Gastrocnemius medialis (tissue), 4 donors: ENCODE data around the gene PDRG1. TPM values are rescaled to one million over a fixed set of nuclear protein-coding genes. Genes with fewer than 3 reads are reported as not detected.

ENCODE experiments used
- ATAC-seq, 2 donors: fragments of 150-250 bp; one replicate each; pipeline ENCODE4 v1.9.1; 2016
- DNase-seq, 2 donors: peaks; one replicate each; pipeline ENCODE4 v3.0.0-alpha.2; 2019
- H3K27ac ChIP-seq, 4 donors: fragments of 200-600 bp; sonication (generic); 1 replicate in 1 of 4; 2 replicates in 3 of 4; pipeline ENCODE4 v1.5.1; 2016 to 2018; ENCODE audit warnings: mild to moderate bottlenecking in 2 of 4, moderate library complexity in 1 of 4
- H3K27me3 ChIP-seq, 3 donors: fragments of 200-600 bp; sonication (generic) in 2 of 3; 1 replicate in 1 of 3; 2 replicates in 2 of 3; pipeline versions ENCODE4 v1.5.1 to v1.6.0; 2016 to 2019; ENCODE audit warnings: mild to moderate bottlenecking in 1 of 3, moderate library complexity in 1 of 3
- H3K36me3 ChIP-seq, 2 donors: fragments of 200-600 bp; sonication (generic) in 1 of 2; one replicate each; pipeline ENCODE4 v1.5.1; 2017 to 2018
- H3K4me1 ChIP-seq, 2 donors: fragments of 200-600 bp; sonication (generic) in 1 of 2; one replicate each; pipeline ENCODE4 v1.5.1; 2016 to 2017; ENCODE audit warnings: mild to moderate bottlenecking in 2 of 2
- H3K4me3 ChIP-seq, 4 donors: fragments of 200-600 bp; sonication (generic) in 3 of 4; 1 replicate in 1 of 4; 2 replicates in 3 of 4; pipeline ENCODE4 v1.5.1; 2016 to 2019; ENCODE audit warnings: mild to moderate bottlenecking in 2 of 4
- H3K9me3 ChIP-seq, 3 donors: fragments of 200-600 bp; sonication (generic) in 2 of 3; 1 replicate in 1 of 3; 2 replicates in 2 of 3; pipeline ENCODE4 v1.5.1; 2016 to 2019
- POLR2A ChIP-seq, 2 donors: fragments of 450-650 bp; IDR thresholded peaks; one replicate each; pipeline ENCODE4 v1.6.1; 2017; ENCODE audit warnings: antibody characterized with exemption in 2 of 2, mild to moderate bottlenecking in 2 of 2, moderate library complexity in 2 of 2
- in situ Hi-C, 4 donors: fragments of 200-750 bp; cut with MboI; loops; one replicate each; pipeline versions ENCODE4 v1.15.0 to v1.8.0; 2017; ENCODE audit warnings: low sequenced_read_pairs in 4 of 4
- intact Hi-C: fragments of 100-400 bp; cut with DNase I; formaldehyde crosslinking; loops from one replicate; pipeline ENCODE4 v1.15.1; 2023; ENCODE audit warnings: low total_unique reads
- total RNA-seq, 4 donors: library from RNA; depleted of rRNA; stranded (reverse); fragments of >200 nt; gene quantifications; one replicate each; pipeline versions ENCODE4 v1.1.0 to v1.2.3, GENCODE V29; 2016
- TF ChIP-seq, protein P1 (sequence below), 5 experiments: fragments of 450-650 bp in 3 of 5; fragments of 200-600 bp in 2 of 5; sonication (generic) in 2 of 5; IDR thresholded peaks in 4 of 5; conservative IDR thresholded peaks in 1 of 5; 1 replicate in 4 of 5; 2 replicates in 1 of 5; pipeline ENCODE4 v1.5.1; 2016 to 2019; ENCODE audit warnings: antibody characterized with exemption in 5 of 5, mild to moderate bottlenecking in 3 of 5, moderate library complexity in 3 of 5

The PDRG1 gene
- total RNA-seq, 4 donors from 2014 or later: 7.0 to 12.9 (median 9.6) TPM

DNA sequence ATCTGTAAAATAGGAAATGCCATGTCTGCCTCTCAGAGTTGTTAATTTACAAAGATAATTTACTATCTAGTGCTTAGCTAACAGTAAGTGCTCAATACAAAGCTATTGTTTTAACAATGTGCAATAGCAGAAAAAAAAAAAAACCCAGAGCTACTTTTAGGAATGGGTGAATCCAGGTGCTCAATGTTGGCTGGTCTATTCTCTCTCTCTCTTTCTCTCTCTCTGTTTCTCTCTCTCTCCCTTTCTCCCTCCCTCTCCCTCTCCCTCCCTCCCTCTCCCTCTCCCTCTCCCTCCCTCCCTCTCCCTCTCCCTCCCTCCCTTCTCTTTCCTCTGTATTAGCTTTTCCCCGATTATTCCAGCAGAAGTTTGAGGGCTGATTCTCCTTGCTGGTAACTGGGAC lies 14.0 kb downstream of the PDRG1 start:
- intact Hi-C loops (no loop called here), in situ Hi-C loops (no loop called here)
- H3K36me3 ChIP-seq: no peaks in the 10 kb centered on the region
- ATAC-seq (no peak), DNase-seq (no peak)
- no peak overlapping the region for H3K4me3 ChIP-seq
- no peaks in the 10 kb centered on the region for H3K9me3 ChIP-seq
- TF ChIP-seq POLR2A (IDR thresholded peaks at IDR 0.05): no peak
- no peak overlapping the region for H3K27ac ChIP-seq
- peaks cover under 1 to 2% of the 10 kb centered on the region in 2 donors for H3K4me1 ChIP-seq
- no peaks in the 10 kb centered on the region for H3K27me3 ChIP-seq

DNA sequence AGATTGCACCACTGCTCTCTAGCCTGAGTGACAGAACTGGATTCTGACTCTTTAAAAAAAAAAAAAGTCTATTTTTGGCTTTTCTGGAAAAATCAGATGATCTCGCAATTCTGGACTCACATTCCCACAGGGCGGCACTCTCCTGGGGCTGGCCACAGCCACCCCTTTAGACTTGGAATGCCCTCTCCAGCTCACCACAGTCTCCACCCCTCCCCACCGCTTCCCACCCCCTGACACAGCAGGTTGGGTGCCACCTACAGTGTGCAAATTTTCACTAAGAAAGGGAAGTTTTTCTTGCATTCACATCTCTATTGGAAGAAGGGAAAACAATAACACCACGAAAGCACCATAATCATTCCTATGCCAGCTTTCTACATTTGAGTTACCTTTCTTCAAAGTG lies 15.4 kb downstream of the PDRG1 start:
- Histone ChIP-seq H3K27ac (no peak overlapping the region), H3K4me1 (no peaks in the 10 kb centered on the region), H3K36me3 (no peaks in the 10 kb centered on the region), H3K9me3 (no peaks in the 10 kb centered on the region), H3K27me3 (no peaks in the 10 kb centered on the region), H3K4me3 (no peak overlapping the region)
- in situ Hi-C loops: no loop called here
- ATAC-seq: no peak
- TF ChIP-seq, protein P1, sequence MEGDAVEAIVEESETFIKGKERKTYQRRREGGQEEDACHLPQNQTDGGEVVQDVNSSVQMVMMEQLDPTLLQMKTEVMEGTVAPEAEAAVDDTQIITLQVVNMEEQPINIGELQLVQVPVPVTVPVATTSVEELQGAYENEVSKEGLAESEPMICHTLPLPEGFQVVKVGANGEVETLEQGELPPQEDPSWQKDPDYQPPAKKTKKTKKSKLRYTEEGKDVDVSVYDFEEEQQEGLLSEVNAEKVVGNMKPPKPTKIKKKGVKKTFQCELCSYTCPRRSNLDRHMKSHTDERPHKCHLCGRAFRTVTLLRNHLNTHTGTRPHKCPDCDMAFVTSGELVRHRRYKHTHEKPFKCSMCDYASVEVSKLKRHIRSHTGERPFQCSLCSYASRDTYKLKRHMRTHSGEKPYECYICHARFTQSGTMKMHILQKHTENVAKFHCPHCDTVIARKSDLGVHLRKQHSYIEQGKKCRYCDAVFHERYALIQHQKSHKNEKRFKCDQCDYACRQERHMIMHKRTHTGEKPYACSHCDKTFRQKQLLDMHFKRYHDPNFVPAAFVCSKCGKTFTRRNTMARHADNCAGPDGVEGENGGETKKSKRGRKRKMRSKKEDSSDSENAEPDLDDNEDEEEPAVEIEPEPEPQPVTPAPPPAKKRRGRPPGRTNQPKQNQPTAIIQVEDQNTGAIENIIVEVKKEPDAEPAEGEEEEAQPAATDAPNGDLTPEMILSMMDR (IDR thresholded peaks at IDR 0.05 in 4 of 5, conservative IDR thresholded peaks at IDR 0.05 in 1 of 5): no peak
- no peak for TF ChIP-seq POLR2A (IDR thresholded peaks at IDR 0.05)
- DNase-seq: no peak
- intact Hi-C loops: no loop called here

DNA sequence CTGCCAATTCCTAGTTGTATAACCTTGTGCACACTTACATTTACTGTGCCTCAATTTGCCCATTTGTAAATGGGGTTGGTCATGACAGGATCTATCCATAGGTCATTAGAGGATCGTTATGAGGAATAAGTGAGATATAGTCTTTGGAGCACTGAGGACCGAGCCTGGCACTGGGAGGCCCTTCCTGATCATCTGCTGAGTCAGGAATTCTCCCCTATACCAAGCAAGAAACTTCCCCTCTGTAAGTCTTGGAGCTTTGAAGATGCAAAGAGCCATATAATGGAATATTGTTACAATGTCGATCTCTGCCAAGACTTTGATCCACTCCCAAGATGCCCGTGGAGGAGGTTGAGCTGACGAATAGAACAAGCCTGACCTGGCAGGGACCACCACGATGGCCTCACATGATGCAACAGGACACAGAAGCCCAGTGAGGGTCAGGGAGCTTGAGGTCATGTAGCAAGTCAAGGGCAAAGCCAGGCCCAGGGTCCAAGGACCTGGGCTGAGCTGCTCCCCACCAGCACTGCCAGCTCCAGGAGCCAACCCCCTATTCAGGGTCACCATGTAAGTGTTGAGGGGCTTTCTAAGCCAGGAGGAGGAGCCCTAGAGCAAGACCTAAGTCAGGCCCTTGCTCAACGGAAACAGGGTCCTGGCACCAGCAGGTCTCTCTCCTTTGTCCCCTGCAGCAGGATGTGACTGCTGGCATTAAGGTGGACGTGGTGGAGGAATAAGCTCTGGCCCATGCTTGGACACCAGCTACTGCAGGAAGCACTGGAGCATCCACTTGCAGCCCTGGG lies 16.7 kb downstream of the PDRG1 start:
- H3K4me1 ChIP-seq: no peaks in the 10 kb centered on the region
- H3K36me3 ChIP-seq: no peaks in the 10 kb centered on the region
- no peak for ATAC-seq
- H3K27ac ChIP-seq: no peak overlapping the region
- TF ChIP-seq, protein P1 (IDR thresholded peaks at IDR 0.05 in 4 of 5, conservative IDR thresholded peaks at IDR 0.05 in 1 of 5): no peak
- no peak for TF ChIP-seq POLR2A (IDR thresholded peaks at IDR 0.05)
- in situ Hi-C loops: no loop called here
- no peaks in the 10 kb centered on the region for H3K9me3 ChIP-seq
- H3K4me3 ChIP-seq: no peak overlapping the region
- no peaks in the 10 kb centered on the region for H3K27me3 ChIP-seq
- intact Hi-C loops: no loop called here
- no peak for DNase-seq

DNA sequence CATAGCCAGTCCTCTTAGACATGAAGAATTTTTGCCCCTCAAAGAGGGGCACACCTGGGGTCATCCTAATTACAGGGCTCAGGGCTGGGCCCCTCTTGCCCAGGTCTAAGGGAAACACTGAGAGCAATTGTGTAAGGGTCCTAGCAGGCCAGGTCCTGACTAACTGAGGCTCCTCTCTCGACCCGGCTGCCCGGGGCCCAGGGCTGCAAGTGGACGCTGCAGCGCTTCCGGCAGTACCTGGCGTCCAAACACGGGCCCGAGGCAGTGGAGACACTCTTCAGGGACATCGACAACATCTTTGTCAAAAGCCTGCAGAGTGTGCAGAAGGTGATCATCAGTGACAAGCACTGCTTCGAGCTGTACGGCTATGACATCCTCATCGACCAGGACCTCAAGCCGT lies 17.4 kb downstream of the PDRG1 start:
- in situ Hi-C loops (no loop called here), intact Hi-C loops (no loop called here)
- Histone ChIP-seq H3K27me3 (no peaks in the 10 kb centered on the region), H3K4me1 (no peaks in the 10 kb centered on the region), H3K27ac (no peak overlapping the region), H3K9me3 (no peaks in the 10 kb centered on the region), H3K4me3 (no peak overlapping the region), H3K36me3 (no peaks in the 10 kb centered on the region)
- no peak for TF ChIP-seq POLR2A (IDR thresholded peaks at IDR 0.05)
- TF ChIP-seq, protein P1 (IDR thresholded peaks at IDR 0.05 in 4 of 5, conservative IDR thresholded peaks at IDR 0.05 in 1 of 5): no peak
- ATAC-seq: no peak
- DNase-seq: no peak

DNA sequence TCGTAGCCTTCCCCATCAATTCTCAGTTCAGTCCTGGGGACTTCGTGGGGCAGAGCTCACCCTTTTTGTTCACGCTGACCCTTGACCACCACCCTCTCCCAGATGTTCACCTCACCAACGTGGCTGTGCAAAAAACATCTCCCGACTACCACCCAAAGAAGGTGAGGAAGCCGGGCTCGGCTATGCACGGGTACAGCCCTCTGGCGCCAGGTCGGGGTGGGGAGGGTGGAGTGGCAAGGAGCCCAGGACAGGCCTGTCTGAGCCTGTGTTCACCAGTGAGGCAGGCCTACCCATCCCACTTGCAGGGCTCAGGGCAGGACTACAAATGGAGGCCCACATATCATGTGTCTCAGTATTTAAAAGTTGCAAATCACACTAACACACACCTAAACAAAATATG lies 18.1 kb downstream of the PDRG1 start:
- Histone ChIP-seq H3K9me3 (no peaks in the 10 kb centered on the region), H3K27me3 (no peaks in the 10 kb centered on the region), H3K4me1 (no peaks in the 10 kb centered on the region), H3K27ac (no peak overlapping the region), H3K4me3 (no peak overlapping the region), H3K36me3 (no peaks in the 10 kb centered on the region)
- TF ChIP-seq, protein P1 (IDR thresholded peaks at IDR 0.05 in 4 of 5, conservative IDR thresholded peaks at IDR 0.05 in 1 of 5): no peak
- no peak for TF ChIP-seq POLR2A (IDR thresholded peaks at IDR 0.05)
- DNase-seq (no peak), ATAC-seq (no peak)
- in situ Hi-C loops: no loop called here
- intact Hi-C loops: no loop called here
